ENCODE measurements around the gene TMCO1. TPM values are rescaled to one million over a fixed set of nuclear protein-coding genes. Genes with fewer than 3 reads are reported as not detected.
"Not testable (repeated sequence)": the region's sequence is repeated elsewhere in the genome, so short reads cannot be mapped to it uniquely, and the experiment has no call there.

The TMCO1 gene
- total RNA-seq, 4 donors from 2014 or later, result 28.7 to 46.9 (median 36.8) TPM

DNA sequence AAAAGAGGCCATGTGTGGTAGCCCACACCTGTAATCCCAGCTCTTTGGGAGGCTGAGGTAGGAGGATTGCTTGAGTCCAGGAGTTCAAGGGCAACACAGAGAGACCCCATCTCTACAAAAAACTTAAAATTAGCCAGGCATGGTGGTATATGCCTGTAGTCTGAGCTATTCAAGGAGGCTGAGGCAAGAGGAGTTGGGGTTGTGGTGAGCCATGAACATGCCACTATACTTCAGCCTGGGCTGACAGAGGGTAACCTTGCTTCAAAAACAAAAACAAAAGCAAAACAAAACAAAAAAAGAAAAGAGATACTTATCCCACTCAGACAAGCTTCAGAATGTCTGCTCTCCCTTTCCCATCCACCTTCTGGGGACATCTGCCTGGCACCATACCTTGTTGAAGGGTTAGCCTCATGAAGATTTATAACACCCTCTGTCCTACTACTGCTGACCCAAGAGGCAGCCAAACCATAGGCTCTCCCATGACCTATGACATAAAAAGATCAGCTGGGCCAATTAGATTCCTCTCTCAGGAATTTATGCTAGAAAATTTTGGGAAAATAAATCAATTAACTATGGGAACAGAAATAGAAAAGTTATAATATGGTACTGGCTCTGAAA, 13.2 kb downstream of the TMCO1 start:
- ATAC-seq, result no peak
- Histone ChIP-seq H3K4me1 (peaks cover 0 to 5% of the 10 kb centered on the region in 2 donors), H3K4me3 (no peak overlapping the region), H3K9me3 (no peaks in the 10 kb centered on the region), H3K36me3 (peaks cover 0 to 27% of the 10 kb centered on the region in 2 donors), H3K27me3 (no peaks in the 10 kb centered on the region), H3K27ac (no peak overlapping the region)
- intact Hi-C loops (cut with DNase I; ENCODE audit: low total_unique reads), result no loop called here
- in situ Hi-C loops (cut with MboI; ENCODE audit: low sequenced_read_pairs in 4 of 4), result loop anchor here in 2 of 4 donors (25.0 kb wide), 2 partner anchors 157 to 368 kb away; no protein-coding TSS in a partner anchor
- TF ChIP-seq POLR2A (IDR thresholded peaks at IDR 0.05), result no peak
- DNase-seq, result no peak

DNA sequence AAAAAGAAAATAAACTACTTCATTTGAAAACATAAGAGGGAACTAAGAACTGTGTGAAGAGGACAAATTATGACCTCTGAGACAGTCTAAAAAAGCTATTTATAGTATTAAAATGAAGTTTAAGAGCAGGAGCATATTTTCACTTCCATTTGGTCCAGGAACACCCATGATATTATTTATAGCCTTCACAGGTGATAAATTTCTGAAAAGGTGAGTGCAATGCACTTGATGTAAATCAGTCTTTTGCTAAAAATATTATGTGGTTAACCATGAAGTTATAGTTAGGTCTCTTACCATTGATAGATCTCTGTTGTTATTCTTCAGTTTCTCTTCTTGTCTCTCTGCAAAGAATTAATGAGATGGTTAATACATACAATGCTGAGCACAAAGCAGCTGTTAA, 14.7 kb downstream of the TMCO1 start:
- peaks cover 0 to 27% of the 10 kb centered on the region in 2 donors for H3K36me3 ChIP-seq
- no peak overlapping the region for H3K27ac ChIP-seq
- peaks cover 0 to 5% of the 10 kb centered on the region in 2 donors for H3K4me1 ChIP-seq
- H3K4me3 ChIP-seq, result no peak overlapping the region
- intact Hi-C loops (cut with DNase I; ENCODE audit: low total_unique reads), result no loop called here
- DNase-seq, result no peak
- no peaks in the 10 kb centered on the region for H3K9me3 ChIP-seq
- in situ Hi-C loops (cut with MboI; ENCODE audit: low sequenced_read_pairs in 4 of 4), result loop anchor here in 2 of 4 donors (25.0 kb wide), 2 partner anchors 158 to 367 kb away; no protein-coding TSS in a partner anchor
- no peak for TF ChIP-seq POLR2A (IDR thresholded peaks at IDR 0.05)
- TF ChIP-seq, protein P1, sequence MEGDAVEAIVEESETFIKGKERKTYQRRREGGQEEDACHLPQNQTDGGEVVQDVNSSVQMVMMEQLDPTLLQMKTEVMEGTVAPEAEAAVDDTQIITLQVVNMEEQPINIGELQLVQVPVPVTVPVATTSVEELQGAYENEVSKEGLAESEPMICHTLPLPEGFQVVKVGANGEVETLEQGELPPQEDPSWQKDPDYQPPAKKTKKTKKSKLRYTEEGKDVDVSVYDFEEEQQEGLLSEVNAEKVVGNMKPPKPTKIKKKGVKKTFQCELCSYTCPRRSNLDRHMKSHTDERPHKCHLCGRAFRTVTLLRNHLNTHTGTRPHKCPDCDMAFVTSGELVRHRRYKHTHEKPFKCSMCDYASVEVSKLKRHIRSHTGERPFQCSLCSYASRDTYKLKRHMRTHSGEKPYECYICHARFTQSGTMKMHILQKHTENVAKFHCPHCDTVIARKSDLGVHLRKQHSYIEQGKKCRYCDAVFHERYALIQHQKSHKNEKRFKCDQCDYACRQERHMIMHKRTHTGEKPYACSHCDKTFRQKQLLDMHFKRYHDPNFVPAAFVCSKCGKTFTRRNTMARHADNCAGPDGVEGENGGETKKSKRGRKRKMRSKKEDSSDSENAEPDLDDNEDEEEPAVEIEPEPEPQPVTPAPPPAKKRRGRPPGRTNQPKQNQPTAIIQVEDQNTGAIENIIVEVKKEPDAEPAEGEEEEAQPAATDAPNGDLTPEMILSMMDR (IDR thresholded peaks at IDR 0.05 in 4 of 5, conservative IDR thresholded peaks at IDR 0.05 in 1 of 5), result no peak
- no peaks in the 10 kb centered on the region for H3K27me3 ChIP-seq
- no peak for ATAC-seq

DNA sequence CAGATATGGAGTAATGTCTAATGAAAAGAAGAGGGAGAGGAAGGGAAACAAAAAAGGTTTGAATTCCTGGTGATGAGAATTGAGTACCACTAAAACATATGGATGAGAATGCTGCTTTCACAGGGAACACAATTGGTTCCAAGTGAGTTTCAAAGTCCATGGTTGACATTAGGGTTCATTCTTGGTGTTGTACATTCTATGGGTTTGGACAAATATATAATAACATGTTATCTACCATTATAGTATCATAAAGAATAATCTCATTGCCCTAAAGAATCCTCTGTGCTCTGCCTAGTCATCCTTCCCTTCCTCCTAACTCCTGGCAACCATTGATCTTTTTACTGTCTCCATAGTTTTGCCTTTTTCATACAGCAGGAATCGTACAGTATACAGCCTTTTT, 20.1 kb downstream of the TMCO1 start:
- H3K9me3 ChIP-seq, result no peaks in the 10 kb centered on the region
- TF ChIP-seq POLR2A (IDR thresholded peaks at IDR 0.05), result no peak
- TF ChIP-seq, protein P1 (IDR thresholded peaks at IDR 0.05 in 4 of 5, conservative IDR thresholded peaks at IDR 0.05 in 1 of 5), result no peak
- no peak overlapping the region for H3K4me3 ChIP-seq
- H3K36me3 ChIP-seq, result peaks cover 0 to 25% of the 10 kb centered on the region in 2 donors
- ATAC-seq (no peak), DNase-seq (no peak)
- no peaks in the 10 kb centered on the region for H3K4me1 ChIP-seq
- intact Hi-C loops (cut with DNase I; ENCODE audit: low total_unique reads) (loop anchor here (10.0 kb wide), 1 partner anchor 426 kb away; no protein-coding TSS in a partner anchor), in situ Hi-C loops (cut with MboI; ENCODE audit: low sequenced_read_pairs in 4 of 4) (no loop called here)
- H3K27ac ChIP-seq, result no peak overlapping the region
- H3K27me3 ChIP-seq, result no peaks in the 10 kb centered on the region

DNA sequence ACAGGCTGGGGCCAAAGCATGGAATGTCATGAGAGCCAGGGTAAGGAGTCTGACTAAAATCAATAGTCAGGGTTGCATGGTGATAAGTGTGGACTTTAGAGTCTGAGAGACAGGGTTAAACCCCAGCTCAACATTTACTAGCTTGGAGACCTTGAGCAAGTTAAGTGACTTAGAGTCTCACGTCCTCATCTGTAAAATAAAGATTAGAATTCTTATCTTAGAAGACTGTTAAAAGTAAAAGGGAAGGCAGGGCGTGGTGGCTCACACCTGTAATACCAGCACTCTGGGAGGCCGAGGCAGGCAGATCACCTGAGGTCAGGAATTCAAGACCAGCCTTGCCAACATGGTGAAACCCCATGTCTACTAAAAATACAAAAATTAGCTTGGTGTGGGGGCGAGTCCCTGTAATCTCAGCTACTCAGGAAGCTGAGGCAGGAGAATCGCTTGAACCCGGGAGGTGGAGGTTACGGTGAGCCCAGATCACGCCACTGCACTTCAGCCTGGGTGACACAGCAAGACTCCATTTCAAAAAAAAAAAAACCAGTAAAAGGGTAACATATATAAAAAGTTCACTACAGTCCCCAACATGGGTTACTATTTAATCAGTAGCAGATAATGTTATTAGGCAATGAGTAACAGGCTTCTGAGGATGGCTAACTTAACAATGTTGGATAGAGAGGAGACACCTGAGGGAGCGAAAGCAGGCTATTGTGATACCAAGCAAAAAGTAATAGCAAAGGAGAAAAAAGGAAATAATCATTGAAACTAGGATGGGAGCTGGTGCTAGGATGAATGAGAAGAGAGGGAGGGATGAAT, 20.8 kb downstream of the TMCO1 start:
- TF ChIP-seq POLR2A (IDR thresholded peaks at IDR 0.05), result no peak
- TF ChIP-seq, protein P1 (IDR thresholded peaks at IDR 0.05 in 4 of 5, conservative IDR thresholded peaks at IDR 0.05 in 1 of 5), result no peak
- H3K36me3 ChIP-seq, result peaks cover 0 to 27% of the 10 kb centered on the region in 2 donors
- H3K4me1 ChIP-seq, result no peaks in the 10 kb centered on the region
- H3K4me3 ChIP-seq, result no peak overlapping the region
- no peak overlapping the region for H3K27ac ChIP-seq
- H3K27me3 ChIP-seq, result no peaks in the 10 kb centered on the region
- DNase-seq, result no peak
- H3K9me3 ChIP-seq, result no peaks in the 10 kb centered on the region
- no peak for ATAC-seq
- in situ Hi-C loops (cut with MboI; ENCODE audit: low sequenced_read_pairs in 4 of 4) (no loop called here), intact Hi-C loops (cut with DNase I; ENCODE audit: low total_unique reads) (loop anchor here (10.0 kb wide), 1 partner anchor 427 kb away; no protein-coding TSS in a partner anchor)

DNA sequence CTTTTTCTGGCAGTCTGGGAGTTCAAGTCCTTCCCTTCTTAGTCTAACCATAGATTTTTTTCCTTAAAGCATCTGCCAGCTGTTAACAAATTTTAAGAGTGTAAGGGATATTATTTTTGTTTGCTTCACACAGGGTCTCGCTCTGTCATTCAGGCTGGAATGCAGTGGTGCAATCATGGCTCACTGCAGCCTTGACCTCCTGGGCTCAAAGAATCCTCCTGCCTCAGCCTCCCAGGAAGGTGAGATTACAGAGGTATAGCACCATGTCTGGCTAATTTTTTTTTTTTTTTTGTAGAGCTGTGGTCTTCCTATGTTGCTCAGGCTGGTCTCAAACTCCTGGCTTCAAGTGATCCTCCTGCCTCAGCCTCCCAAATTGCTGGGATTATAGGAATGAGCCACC, 23.8 kb downstream of the TMCO1 start:
- DNase-seq; H3K9me3 ChIP-seq; H3K27ac ChIP-seq; H3K27me3 ChIP-seq; ATAC-seq; H3K4me1 ChIP-seq; in situ Hi-C loops (cut with MboI; ENCODE audit: low sequenced_read_pairs in 4 of 4); H3K4me3 ChIP-seq: not testable (repeated sequence)
- H3K36me3 ChIP-seq, result peaks cover 0 to 40% of the 10 kb centered on the region in 2 donors
- intact Hi-C loops (cut with DNase I; ENCODE audit: low total_unique reads), result loop anchor here (10.0 kb wide), 1 partner anchor 430 kb away; no protein-coding TSS in a partner anchor
